Non-pigmented ciliary epithelial cell (primary cell): Measurements from ENCODE around the gene RAP1GAP.
A peak's percentile ranks its signal among the peaks of the same experiment; 100 is the strongest.

Experiments used
- DNase-seq: peaks from one replicate; pipeline ENCODE4 v3.0.0-alpha.2; 2010; ENCODE audit warnings: low read depth

The RAP1GAP gene

GRCh38 chr1:21590126-21590880, 78.9 kb downstream of the RAP1GAP start:
- no peak for DNase-seq

GRCh38 chr1:21589618-21590017, 79.5 kb downstream of the RAP1GAP start:
- no peak for DNase-seq

- no peak for DNase-seq
These were observed 81.6 kb downstream of the RAP1GAP start for GRCh38 chr1:21587602-21587953.

- DNase-seq: peak; percentile 58
These were observed 82.1 kb downstream of the RAP1GAP start for GRCh38 chr1:21586846-21587601.

DNA sequence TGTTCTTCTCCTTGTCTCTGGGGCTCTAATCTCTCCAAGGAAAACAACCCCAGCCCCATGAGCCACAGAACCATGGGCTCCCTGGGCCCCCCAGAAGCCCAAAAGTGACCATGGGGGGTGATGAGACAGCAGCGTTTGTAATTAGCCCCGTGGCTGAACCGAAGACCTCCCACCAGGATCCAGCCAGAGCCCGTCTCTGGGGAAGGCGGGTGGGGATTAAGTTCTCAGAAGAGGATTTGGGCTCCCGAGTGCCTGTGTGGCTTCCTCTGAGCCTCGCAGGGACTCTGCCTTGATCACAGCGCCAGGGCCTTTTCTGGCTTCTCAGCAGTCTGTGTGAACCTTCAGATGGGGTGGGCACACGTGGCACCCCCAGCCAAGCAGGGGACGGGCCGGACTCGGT, 82.9 kb downstream of the RAP1GAP start:
- DNase-seq: no peak

GRCh38 chr1:21585037-21585436, 84.1 kb downstream of the RAP1GAP start:
- DNase-seq: no peak

- no peak for DNase-seq
These were observed 85.1 kb downstream of the RAP1GAP start for GRCh38 chr1:21584096-21584495.

DNA sequence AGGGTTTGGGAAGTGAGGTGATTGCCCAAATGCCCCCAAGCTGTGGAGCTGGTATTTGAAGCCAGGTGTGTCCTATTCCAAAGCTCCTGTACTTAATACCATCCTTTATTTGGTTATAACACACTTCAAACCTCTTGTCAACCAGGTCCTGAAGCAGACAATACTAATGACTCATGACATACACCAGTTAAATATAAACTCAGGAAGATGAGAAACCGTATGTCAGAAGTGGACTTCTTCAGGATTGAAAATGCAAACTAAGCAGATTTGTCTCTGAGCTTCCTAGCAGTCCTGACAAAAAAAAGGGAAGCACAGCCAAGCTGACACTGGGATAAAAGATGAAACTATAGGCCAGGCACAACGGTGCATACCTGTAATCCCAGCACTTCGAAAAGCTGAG, 89.4 kb downstream of the RAP1GAP start:
- DNase-seq: no peak

DNA sequence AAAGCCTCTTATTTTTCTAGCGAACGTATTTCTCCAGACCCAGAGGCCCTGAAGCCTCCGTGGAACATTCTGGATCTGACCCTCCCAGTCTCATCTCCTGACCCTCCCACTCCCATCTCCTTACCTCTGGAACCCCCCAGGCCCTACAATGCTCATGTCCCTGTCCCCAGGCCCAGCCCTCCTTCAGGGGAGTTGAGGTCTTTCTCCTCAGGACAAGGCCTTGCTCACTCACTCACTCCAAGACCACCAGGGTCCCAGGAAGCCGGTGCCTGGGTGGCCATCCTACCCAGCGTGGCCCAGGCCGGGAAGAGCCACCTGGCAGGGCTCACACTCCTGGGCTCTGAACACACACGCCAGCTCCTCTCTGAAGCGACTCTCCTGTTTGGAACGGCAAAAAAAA, 91.2 kb downstream of the RAP1GAP start:
- DNase-seq: no peak

DNA sequence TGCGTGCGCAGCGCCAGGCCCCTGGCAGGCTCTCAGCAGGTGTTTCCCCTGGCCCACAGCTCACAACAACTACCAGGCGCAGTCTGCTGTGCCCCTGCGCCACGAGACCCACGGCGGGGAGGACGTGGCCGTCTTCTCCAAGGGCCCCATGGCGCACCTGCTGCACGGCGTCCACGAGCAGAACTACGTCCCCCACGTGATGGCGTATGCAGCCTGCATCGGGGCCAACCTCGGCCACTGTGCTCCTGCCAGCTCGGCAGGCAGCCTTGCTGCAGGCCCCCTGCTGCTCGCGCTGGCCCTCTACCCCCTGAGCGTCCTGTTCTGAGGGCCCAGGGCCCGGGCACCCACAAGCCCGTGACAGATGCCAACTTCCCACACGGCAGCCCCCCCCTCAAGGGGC, 91.8 kb downstream of the RAP1GAP start:
- DNase-seq: no peak

GRCh38 chr1:21576798-21577187, 92.4 kb downstream of the RAP1GAP start:
- no peak for DNase-seq

- no peak for DNase-seq
These were observed 92.9 kb downstream of the RAP1GAP start for GRCh38 chr1:21576031-21576797.

DNA sequence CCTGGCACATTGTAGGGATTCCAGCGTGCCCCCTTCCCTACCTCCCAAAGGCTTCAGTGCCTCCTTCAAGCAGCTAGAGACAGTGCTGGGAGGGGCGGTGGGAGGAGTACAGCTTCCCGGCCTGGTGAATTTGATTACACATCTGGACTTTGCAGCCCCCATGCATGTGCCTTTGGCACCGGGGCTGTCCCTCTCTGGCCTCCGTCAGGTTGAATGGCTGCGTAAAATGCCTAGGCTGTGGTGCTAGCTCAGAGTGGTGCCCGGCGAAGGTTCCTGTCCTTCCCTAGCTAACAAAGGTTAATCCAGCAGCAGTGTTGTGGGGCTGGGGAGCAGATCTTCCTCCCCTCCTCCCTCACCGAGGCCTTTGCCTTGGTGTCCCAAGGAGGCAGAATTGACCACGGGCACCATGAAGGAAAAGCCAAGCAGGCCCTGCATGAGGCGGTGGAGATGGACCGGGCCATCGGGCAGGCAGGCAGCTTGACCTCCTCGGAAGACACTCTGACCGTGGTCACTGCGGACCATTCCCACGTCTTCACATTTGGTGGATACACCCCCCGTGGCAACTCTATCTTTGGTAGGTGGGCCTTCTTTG, 93.7 kb downstream of the RAP1GAP start:
- DNase-seq: no peak

- DNase-seq: no peak
These were observed 94.5 kb downstream of the RAP1GAP start for GRCh38 chr1:21574466-21575151.

DNA sequence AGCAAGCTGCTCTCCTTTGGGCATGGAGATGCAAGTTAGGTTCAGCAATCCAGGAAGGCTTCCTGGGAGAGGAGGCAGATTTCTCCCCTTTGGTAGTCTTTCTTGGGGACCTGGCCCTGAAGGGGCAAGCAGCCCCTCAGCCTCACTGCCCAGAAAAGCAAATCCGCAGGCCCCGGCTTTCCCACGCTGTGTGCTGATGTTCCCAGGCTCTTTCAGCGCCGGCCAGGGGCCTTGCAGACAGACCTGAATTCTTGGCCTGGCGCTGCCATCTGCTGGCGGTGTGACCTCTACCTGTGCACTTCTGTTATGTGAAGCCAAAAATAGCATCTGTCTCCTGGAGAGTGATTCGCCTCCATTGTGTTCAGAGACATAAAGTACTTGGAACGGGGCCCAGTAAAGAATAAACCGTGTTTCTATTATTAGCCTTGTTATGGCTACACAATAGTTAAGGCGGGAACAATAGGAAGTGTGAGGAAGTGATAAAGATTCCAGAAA, 95.1 kb downstream of the RAP1GAP start:
- DNase-seq: peak; percentile 50

GRCh38 chr1:21573475-21573874, 95.7 kb downstream of the RAP1GAP start:
- no peak for DNase-seq

DNA sequence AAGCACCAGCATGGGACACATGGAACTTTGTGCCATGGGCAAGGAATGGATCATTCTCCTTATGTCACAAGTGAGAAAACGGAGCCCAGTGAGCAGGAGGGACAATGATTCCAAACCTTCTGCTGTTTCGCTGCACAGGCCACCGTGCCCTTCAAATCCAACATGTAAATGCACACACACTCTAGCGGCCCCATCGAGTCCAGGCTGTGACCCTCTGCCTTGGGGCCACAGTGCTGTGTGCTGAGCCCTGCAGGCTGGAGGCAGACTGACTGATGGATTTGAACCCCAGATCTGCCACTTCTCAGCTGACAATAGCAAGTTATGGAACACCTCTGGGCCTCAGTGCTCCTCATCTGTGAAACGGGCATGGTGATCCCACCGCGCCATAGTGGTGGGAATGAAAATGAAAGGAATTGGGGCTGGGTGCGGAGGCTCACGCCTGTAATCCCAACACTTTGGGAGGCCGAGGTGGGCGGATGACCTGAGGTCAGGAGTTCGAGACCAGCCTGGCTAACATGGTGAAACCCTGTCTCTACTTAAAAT, 96.4 kb downstream of the RAP1GAP start:
- no peak for DNase-seq

GRCh38 chr1:21572221-21572620, 96.9 kb downstream of the RAP1GAP start:
- no peak for DNase-seq

- DNase-seq: no peak
These were observed 98.3 kb downstream of the RAP1GAP start for GRCh38 chr1:21570885-21571284.

GRCh38 chr1:21570528-21570875, 98.7 kb downstream of the RAP1GAP start:
- no peak for DNase-seq

GRCh38 chr1:21569820-21570527, 99.2 kb downstream of the RAP1GAP start:
- DNase-seq: no peak
